GM21528 (cell line): ENCODE results near the gene LCA5L.

Experiments
- ATAC-seq: cut with Tn5 transposase; IDR thresholded peaks from one replicate; pipeline ENCODE4 v1.9.1; 2021; ENCODE audit warnings: mild to moderate bottlenecking, moderate library complexity; ENCODE audit not compliant: unreplicated experiment, low FRiP score

LCA5L gene

GRCh38 chr21:39445321-39446269 lies at the start of gene LCA5L:
Gene LCA5L (minus strand): TSS chr21:39445778. CDS start chr21:39428493, 17,285 bp downstream.
- ATAC-seq, result peak; percentile 89

GRCh38 chr21:39489380-39489924 lies 43.9 kb upstream of the LCA5L start:
- no peak for ATAC-seq

- ATAC-seq, result no peak
Measured at GRCh38 chr21:39484711-39485276, 39.2 kb upstream of the LCA5L start.

- ATAC-seq, result no peak
Measured at GRCh38 chr21:39483917-39484316, 38.3 kb upstream of the LCA5L start.

- ATAC-seq, result no peak
Measured at GRCh38 chr21:39481886-39482285, 36.3 kb upstream of the LCA5L start.

- ATAC-seq, result no peak
Measured at GRCh38 chr21:39480271-39480670, 34.7 kb upstream of the LCA5L start.

GRCh38 chr21:39479814-39480182 lies 34.2 kb upstream of the LCA5L start:
- ATAC-seq, result no peak

GRCh38 chr21:39479164-39479813 lies 33.7 kb upstream of the LCA5L start:
- no peak for ATAC-seq

GRCh38 chr21:39474611-39475010 lies 29.0 kb upstream of the LCA5L start:
- no peak for ATAC-seq

GRCh38 chr21:39472786-39473185 lies 27.2 kb upstream of the LCA5L start:
- ATAC-seq, result no peak

- ATAC-seq, result no peak
Measured at GRCh38 chr21:39471598-39471997, 26.0 kb upstream of the LCA5L start.

- no peak for ATAC-seq
Measured at GRCh38 chr21:39468559-39468958, 23.0 kb upstream of the LCA5L start.

GRCh38 chr21:39467746-39468145 lies 22.2 kb upstream of the LCA5L start:
- ATAC-seq, result no peak

GRCh38 chr21:39466584-39466983 lies 21.0 kb upstream of the LCA5L start:
- ATAC-seq, result no peak

- no peak for ATAC-seq
Measured at GRCh38 chr21:39463308-39463707, 17.7 kb upstream of the LCA5L start.

- ATAC-seq, result peak; percentile 64
Measured at GRCh38 chr21:39461419-39461818, 15.8 kb upstream of the LCA5L start.

GRCh38 chr21:39456665-39457064 lies 11.1 kb upstream of the LCA5L start:
- ATAC-seq, result no peak

GRCh38 chr21:39454949-39455668 lies 9.5 kb upstream of the LCA5L start:
- no peak for ATAC-seq

- ATAC-seq, result no peak
Measured at GRCh38 chr21:39453571-39454179, 8.1 kb upstream of the LCA5L start.

GRCh38 chr21:39452970-39453342 lies 7.4 kb upstream of the LCA5L start:
- ATAC-seq, result no peak
